Measurements from ENCODE around the gene PRKN.

Gene PRKN

DNA sequence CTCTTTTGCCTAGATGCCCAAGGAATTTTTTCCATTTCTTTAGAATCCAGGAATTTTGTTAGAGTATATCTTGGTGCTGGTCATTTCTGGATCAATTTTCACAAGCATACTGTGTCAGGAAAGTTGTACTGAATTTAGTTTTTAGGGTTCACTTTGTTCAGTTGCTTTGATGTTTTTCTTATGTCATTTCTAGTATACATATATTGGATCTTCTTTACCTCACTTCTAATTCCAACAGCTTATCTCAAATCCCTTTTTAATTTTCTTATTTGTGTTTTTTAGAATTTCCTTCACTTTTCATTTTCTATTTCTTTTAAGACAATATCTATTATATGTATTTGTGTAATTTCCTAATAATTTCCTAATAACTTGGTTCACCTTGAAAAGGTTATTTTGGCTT lies 1172.7 kb downstream of the PRKN start:
- no peak for DNase-seq

DNA sequence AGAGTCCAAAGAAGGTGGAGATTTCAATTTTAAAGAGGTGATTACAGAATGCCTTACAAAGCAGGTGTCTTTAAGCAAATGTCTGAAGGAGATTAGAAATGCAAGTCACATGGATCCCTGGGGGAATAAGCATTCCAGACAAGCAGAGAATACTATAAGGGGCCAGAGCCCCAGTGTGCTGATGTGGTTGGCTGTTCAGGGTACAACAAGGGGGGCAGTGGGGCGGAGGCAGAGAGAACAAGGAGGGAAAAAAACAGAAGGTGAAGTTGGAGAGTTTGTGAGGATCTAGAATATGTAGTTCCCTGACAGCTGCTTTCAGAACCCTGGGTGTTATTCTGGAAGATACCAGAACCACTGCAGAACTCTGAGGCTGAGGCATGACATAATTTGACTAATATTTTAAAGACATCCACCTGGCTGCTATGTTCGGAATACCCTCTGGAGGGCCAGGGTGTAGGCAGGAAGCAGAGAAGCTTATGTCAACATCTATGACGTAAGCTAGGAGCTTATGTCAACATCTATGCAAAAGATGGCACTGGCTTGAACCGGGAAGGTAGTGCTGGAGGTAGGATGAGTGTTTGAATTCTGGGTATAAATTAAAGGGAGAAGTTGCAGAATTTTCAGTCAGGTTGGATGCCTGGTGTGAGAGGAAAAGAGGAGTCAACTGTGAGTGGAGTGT lies 1177.5 kb downstream of the PRKN start:
- DNase-seq, result no peak

DNA sequence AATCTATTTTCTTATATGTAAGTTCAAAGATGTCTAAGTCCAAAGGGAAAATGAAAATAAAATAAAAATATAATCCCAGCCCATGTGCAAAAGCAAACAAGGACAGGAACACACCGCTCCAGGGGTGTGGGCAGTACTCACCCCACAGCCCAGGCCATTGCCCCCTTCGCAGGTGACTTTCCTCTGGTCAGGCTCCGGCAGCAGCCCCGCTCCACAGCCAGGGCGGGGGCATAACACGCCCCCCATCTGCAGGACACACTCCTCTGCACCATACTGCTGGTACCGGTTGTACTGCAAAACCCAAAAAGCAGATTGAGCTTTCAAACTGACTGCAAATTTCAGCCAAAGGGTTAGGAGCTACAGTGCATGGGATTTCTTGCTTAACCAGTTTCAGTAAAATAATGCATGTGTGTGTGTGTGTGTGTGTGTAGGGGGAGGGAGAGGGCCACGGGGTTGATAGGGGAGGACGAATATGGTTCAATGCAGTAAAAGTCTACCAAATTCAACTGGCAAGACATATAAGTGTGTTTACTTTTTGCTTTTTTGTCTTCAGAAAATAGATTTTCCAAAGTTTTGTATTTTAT lies 1178.8 kb downstream of the PRKN start:
- no peak for DNase-seq

DNA sequence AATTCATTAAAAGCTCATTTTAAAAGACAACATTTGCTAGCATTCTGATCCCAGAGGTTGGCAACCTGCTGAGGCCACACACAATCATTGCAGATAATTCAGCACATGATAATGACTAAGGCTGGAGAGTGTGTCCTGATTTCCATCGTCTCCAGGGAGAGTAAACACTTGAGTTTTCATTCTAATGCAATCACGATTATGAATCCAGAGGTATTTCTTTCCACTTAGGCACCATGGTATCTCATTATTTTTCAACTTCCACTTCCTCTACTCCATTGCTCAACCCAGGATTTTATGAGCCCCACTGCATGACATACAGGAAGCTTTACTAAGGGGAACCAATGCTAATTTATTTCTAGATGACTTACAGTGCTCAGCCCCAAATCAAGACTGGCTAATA lies 1179.9 kb downstream of the PRKN start:
- DNase-seq, result no peak

DNA sequence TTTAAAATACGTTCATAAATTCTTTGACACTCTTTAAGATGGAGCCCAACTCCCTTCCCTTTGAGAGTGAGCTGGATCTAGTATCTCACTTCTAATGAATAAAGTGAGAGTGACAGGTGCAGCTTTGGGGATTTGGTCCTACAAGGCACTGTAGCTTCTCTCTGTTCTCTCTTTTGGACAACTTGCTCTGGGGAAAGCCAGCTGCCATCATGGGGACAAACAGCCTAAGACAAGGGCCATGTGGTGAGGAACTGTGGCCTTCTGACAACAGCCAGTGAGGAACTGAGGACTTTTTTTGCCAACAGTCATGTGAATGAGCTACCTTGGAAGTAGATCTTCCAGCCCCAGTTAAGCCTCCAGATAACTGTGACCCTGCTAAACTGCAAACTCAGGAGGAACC lies 1180.9 kb downstream of the PRKN start:
- no peak for DNase-seq

DNA sequence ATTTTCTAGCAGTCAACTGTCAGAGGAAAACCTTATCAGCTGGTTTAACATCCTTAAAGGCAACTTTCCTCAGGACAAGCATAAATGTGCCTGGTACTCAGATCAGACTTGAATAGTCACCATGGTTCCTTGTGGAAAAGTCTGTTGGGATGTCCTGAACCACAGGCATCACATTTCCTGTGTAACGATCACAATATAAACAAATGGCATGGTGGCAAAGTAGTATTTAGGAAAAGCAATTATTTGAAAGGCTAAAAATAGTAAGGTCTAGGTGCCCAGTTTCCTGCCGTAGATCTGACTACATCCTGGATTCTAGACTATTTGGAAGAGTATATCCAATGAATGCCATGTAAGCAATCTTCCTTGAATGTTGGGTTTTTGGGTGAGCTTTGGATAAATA lies 1181.8 kb downstream of the PRKN start:
- no peak for DNase-seq

DNA sequence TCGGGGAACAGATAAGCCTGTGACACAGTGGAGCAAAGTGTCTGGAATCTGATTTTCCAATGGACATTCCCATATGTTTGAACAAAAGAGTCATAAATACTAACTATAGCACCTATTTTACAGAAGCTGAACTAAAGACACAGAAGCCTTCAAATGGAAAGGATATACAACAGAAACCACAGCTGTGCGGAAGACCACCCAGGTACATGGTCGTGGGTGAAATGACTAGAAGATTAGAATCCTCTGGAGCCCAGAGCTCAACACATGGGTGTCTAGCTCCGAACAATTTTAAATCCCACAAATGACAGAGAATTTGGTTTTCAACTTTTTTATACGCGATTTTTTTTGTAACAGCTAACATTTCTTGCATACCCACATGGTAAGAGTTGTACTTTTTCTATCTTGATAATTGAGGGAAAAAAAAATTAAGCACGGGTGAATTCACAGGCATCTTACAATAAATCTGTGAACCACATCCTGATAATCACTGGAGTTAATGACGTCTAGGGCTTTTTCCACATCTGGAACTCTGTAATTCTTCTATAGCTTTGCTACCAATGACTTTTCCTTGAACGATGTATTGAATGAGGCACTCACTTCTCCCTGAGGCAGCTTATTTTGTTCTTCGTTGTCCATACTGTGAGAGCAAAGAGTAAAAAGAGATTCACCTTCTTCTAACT lies 1182.6 kb downstream of the PRKN start:
- DNase-seq, result no peak

DNA sequence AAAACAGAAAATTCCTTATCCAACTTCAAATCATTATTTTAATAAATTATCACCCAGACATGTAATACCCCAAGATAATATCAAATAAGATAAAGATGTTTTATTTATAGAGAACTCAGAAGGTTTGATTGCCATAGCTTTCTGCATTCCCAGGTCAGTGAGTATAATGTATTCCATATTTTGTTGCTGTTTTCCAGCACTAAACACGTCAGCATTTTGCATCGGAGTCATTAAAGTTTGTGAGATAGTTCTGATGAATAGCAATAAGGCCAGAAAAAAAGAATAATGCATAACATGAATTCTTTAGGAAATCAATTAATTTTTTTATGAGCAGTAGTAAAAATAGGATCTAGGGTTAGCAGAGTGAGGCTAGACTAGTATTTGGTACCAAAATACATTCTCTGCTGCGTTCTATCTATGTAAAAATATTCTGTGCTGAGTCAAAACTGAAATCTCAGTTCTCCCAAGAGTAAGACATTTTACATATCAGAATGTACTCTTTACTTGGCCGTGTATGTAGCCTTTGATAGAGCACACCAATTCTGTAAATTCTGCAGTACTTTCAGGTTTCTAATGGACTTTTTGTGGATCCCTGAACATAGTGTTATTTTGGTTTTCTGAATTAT lies 1183.8 kb downstream of the PRKN start:
- DNase-seq, result no peak

DNA sequence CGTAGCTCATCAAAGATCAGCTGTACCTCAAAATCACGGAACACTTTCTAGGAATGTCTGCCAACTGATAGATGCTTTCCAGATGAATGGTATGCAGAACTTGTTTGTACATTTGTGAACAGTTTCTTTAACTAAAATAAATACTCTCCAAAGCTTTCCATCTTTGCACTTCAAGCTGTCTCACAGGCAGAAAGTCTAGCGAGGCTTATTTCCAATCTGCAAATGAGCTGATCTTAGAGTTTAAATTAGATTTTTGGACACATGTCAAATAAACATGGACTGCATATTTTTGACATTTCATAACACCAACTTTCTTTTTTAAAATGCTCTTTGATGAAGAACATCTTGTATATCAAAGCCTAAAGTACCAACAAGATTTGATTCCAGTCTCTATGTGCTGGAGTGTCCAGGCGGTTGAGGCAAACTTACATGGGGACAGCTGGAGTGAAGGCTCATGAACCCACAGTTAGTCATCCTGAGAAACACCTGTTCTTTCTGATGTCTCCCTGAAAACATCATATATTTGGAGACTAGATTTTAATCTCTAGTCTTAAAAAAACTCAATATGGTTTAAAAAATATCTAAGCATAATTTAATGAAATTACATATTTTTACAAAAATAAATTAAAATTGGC lies 1185.1 kb downstream of the PRKN start:
- DNase-seq, result no peak

DNA sequence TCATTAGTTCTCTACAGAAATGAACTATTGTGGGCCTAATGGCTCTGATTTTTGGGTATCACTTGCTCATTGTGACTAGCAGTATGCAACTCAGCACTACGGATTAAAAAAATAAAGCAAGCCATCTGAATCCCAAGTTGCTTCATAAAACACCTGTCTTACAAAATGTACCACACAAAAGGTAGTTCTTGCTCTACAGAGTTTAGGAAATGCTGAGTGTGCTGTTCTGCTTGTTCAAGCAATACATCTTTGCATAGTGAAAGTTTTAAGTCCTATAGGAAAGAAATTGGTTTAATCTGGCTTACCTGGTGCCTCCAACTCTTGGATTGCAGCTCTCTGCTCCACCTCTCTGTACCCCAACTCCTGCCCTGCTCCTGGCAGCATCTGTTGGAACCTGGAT lies 1187.0 kb downstream of the PRKN start:
- no peak for DNase-seq

DNA sequence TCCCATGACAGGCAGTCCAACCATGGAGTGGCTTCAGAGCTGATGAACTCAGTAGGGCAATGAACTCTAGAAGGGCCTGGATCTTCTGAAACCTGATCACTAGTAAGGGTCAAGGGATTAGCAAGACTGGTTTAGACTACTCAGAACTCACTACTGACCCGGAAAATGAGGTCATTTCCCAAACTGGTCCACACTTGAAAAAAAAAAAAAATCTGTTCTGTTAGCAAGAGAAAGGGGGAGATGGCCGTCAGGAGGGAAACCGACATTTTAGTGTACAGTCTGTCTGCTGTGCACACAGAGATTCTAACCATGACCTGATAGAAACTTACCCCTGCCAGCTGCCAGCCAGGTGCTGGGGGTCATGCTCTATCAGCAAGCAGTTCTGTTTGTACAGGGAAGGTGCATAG lies 1191.3 kb downstream of the PRKN start:
- no peak for DNase-seq

DNA sequence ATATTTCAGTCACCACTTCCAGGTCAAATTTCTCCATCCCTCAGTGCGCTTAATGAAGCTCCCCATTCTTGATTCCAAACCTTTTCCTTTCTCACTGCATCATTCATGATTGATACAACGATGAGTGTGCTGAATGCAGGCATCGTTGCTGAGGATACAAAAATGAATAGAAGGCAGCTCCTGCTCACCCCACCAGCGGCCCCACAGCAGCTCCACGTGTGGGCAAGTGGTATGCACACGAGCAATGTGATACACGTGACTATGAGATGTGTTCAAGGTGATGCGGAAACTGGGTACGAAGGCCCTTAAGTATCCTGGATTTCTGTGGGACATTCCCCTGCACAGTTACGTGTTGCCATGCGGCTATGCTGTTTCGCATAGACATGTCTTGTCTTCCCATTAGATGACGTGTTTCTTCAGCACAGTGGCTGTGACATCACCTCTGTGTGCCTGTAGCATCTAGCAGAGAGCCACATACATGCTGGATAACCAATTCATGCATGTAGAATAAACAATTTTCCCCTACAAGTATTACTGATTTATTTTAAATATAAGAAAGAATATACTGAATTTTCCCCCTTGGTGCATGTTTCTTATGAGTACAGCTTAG lies 1193.2 kb downstream of the PRKN start:
- DNase-seq, result no peak

DNA sequence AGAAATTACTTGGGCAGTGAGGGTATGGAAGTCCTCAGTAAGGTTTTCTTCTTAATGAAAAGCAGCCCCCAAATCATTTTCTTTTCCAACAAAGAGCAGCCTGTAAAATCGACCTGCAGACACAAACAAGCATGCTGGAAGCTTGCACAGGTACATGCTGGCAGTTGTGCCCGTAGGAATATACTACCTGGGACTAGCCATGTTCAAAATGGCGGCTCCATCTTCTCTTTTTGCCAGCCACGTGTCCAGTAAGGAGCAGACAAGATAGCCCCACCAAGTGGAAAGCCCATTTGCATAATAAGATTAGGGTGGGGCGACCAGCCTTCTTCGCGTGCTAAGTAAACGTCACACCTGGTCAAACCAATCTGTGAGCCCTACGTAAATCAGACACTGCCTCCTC lies 1194.3 kb downstream of the PRKN start:
- no peak for DNase-seq

DNA sequence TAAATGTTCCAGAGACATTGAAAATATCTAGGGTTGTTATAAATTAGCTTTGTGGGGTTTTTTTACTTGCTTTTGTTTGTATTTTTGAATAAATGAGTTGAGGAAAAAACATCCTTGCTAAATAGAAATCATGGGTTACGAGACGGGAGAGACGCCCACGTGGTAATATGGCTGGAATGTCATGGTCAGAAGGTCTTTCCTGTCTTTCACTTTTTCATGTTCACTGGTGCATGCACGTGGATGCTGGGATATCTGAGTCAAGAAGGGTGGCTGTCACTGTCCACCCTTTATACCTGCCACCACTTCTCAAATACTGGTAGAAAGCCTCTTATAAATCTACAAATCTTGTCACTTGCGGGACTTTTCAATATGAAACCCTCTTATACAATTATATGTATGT lies 1195.0 kb downstream of the PRKN start:
- DNase-seq, result no peak

DNA sequence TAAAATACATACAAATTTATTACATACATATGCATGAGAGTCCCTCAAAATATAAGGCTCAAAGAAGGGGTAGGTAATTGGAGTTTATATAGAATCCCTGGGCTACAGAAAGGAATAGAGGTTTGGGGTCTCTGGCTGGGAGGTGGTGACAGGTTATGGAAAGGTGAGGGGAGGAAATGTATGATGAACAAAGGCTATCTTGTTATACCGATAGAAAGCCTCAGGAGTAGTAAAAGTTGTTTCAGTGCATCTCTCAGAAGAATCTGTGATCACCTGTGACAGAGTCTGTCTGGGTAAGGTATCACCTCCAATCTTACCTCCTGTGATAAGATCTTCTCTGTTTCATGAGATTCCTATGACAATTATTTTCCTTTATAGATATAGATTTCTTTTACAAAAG lies 1200.8 kb downstream of the PRKN start:
- no peak for DNase-seq

DNA sequence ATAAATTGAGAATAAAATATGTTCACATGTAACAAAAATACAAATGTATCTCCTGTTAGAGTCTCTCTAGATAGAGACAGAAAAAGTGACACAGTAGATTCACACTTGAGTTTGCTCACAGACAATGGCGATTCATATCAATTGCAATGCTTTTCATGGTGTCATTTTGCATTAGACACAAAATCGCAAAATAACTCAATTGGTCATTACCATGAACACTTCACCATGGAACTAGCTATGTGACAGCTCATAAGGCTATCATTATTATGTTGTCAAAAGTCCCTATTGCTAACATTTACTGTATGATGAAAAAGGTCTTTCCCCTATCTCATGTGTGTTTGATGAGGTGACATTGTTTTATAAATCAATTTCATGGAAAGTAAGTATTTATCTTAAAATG lies 1204.2 kb downstream of the PRKN start:
- DNase-seq, result no peak

DNA sequence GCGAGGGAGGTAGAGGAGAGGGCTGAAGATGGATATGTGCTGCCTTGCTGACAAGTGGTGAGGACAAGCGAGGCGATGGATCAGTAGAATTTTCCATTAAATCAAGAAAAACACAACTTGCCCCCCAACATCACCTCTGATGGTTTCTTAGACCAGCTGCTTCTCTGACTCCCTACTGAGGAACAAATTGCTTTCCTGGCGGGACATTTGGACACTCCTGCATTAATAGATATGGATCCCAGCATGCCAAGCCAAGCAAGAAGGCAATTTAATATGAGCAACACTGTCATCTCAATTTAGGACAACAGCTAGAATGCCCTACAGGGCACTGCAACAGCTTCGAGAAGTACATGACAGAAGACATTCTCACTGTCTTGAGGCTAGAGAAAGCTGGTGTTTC lies 1205.3 kb downstream of the PRKN start:
- no peak for DNase-seq

DNA sequence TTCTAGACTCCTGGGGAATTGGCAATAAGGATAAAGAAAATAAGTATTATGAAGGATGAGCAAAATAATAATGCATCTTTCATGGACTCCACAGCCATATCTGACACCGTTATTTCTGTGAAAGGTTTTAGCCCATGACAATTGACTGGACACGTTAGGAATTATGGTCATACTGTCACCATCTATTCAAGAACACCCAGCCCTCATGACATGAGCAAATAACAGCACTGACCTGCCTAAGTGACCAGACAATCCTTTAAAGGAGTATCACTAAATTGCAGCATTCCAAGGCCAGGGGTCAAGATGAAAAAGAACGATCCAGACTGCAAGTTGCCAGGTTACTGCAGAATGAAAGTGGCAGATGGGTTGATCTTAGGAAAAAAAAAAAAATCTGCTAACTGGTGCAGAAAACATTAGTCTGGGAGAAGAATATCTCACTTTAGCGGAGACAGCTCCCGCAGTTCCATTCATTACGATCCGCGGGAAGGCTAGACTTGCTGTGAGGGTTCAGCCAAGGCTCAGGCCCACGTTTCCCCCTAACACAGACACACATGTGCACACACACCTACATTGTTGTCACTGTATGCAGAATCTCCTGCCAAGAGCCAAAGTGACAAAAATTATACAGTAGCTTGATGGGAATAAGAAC lies 1216.0 kb downstream of the PRKN start:
- no peak for DNase-seq

DNA sequence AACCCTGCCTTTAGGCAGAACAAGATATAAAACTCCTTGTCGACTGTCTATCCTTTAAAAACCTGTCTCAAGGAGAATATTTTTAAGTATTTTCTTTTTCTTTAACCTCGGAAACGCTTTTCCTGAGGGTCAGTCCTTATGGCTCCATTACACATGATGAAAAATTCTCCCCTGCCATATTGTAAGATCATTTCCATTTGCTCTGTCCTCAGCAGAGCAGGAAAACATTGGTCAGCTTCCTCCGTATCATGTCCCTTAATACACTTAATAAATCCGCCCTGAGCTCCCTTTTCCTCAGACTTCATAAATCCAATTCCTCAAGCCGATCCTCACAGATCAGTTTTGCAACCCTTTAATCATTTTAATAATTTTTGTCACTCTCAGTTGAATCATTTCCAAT lies 1219.2 kb downstream of the PRKN start:
- DNase-seq, result no peak

DNA sequence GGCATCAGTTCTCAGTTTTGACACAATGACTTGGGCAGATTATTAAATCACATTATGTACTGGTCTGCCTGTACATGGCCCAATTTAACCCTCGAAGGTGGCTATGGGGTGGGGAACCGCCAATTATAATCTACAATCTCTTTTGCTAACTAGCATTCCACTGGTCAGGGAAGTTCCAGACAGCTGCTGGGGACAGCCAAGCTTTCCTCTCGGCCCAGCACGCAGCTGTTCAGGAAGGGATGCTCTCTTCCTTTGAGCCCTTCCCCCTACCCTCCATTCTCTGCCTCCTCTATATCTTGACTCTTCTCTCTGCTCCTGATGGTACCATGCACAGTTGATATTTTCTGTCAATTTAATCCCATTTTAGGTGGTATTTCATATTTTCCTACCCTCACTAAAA lies 1220.2 kb downstream of the PRKN start:
- DNase-seq, result no peak

DNA sequence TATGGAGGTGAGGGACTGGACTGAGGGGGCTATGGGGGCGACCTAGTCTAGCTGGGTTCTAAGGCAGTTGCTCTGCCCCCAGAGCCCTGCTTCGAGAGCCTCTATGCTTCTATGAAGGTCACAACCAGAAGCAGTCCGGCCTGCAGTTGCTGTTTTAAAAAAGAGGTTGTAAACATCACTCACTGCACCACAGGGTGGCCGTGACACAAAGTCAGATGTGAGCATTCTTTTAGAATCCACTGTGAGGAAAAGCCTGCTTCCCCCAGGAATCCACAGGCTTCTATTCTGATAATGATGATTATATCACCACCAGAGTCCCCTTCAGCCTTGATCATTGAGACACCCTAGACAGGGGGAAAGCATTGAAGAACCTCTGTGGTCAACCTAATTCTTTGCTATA lies 1224.0 kb downstream of the PRKN start:
- no peak for DNase-seq

DNA sequence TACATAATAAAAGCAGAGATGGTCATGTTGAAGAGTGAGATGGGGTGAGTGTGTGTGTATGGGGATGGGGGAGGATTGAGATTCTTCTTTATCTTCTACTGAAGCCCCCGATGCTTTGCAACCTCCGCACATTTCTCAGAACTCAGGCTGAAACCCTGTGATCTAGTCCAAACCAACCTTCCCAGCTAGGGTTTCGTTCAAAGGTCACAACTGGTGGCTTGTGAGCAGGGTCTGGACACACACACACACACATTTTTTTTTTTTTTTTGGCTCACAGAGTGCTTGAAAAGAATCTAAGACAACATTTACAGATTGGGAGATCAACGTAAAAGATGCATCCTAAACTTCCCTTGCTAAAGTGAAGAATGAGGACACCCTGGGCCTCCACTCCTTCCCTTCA lies 1228.7 kb downstream of the PRKN start:
- DNase-seq, result no peak

DNA sequence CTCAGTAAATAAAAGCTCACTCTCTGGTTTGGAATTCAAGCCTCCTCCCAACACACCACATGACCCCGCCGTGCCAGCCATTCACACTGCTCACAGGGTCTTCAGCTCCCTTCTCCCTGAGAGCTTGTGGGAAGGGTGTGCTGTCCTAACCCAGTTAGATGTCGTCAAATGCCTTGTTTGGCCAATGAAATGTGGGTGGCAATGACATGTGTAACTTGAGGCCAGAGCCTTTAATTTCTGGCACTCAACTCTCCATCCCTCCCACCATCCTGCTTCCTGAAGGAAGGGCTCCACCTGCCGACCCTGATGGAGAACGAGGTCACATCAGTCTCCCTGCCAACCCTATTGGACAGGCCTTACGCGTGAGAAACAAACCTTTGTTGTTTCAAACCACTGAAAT lies 1229.2 kb downstream of the PRKN start:
- DNase-seq, result no peak

Data from activated gamma-delta T cell treated with Interleukin-2 at 50 U/mL for 16 hours (primary cell).